GM12878 (cell line): Measurements from ENCODE around the gene ZNF407. TPM values are rescaled to one million over a fixed set of nuclear protein-coding genes. Genes with fewer than 3 reads are reported as not detected.

Source experiments
- ATAC-seq: fragments of 200-7000 bp; cut with Tn5 transposase; 3 replicates; pipeline ENCODE4 v1.9.1; 2020; ENCODE audit warnings: mild to moderate bottlenecking, moderate library complexity
- BruUV-seq: library from RNA; stranded (reverse); fragments of 400-500 nt; replicated peaks from 2 replicates; lab custom pipeline; 2021; lab: Mats Ljungman, UMichigan
- CTCF ChIA-PET: fragments of 300-600 bp; sonication (Branson Sonifier 250); formaldehyde crosslinking; extraction: SDS; loops from one replicate; lab custom pipeline; 2021; ENCODE audit warnings: inconsistent platforms; lab: Yijun Ruan, JAX
- POLR2A ChIA-PET: fragments of 350-600 bp; formaldehyde crosslinking; extraction: SDS; loops from one replicate; lab custom pipeline; 2021; ENCODE audit warnings: inconsistent platforms; lab: Charles Lee
- RAD21 ChIA-PET: fragments of 300-600 bp; sonication (Branson Sonifier 250); formaldehyde crosslinking; loops from one replicate; lab custom pipeline; 2023; ENCODE audit warnings: antibody characterized with exemption; ENCODE audit not compliant: unreplicated experiment; lab: Charles Lee
- SMC1A ChIA-PET: fragments of 300-600 bp; sonication (Branson Sonifier 250); formaldehyde crosslinking; loops from one replicate; lab custom pipeline; 2023; ENCODE audit not compliant: unreplicated experiment, uncharacterized antibody; lab: Charles Lee
- DNase-seq: peaks from one replicate; pipeline ENCODE4 v3.0.0-alpha.2; 2011; ENCODE audit warnings: low read depth, low spot score
- FAIRE-seq: peaks from 3 replicates; lab custom pipeline; 2011; peaks lifted over from hg19 to GRCh38; lab: Jason Lieb, UNC
- H2AFZ ChIP-seq: 2 replicates; pipeline ENCODE4 v1.6.0; 2011; ENCODE audit warnings: low read depth, low read length, control low read depth; ENCODE audit not compliant: control insufficient read depth
- H3K27ac ChIP-seq: 2 replicates; pipeline ENCODE4 v1.5.1; 2011; ENCODE audit warnings: control low read depth; ENCODE audit not compliant: control insufficient read depth, insufficient read depth
- H3K27me3 ChIP-seq, 2 experiments: replicated peaks in 1 of 2; 2 replicates each; pipeline versions ENCODE4 v1.6.0 to v1.6.1; 2011; ENCODE audit warnings: low read length in 1 of 2; ENCODE audit not compliant: control insufficient read depth in 2 of 2, insufficient read depth in 2 of 2
- H3K36me3 ChIP-seq, 2 experiments: 2 replicates each; pipeline ENCODE4 v1.5.1; 2011; ENCODE audit warnings: low read length in 1 of 2; ENCODE audit not compliant: control insufficient read depth in 2 of 2, insufficient read depth in 2 of 2
- H3K4me1 ChIP-seq: 2 replicates; pipeline ENCODE4 v1.6.1; 2011; ENCODE audit warnings: mild to moderate bottlenecking, low read length, moderate library complexity, mixed read lengths; ENCODE audit not compliant: control insufficient read depth, insufficient read depth
- H3K4me2 ChIP-seq: 2 replicates; pipeline ENCODE4 v1.6.0; 2011; ENCODE audit warnings: control low read depth; ENCODE audit not compliant: control insufficient read depth, insufficient read depth
- H3K4me3 ChIP-seq: fragments of 200-600 bp; sonication (generic); 2 replicates; pipeline ENCODE4 v1.5.1; 2016
- H3K79me2 ChIP-seq: 2 replicates; pipeline ENCODE4 v1.6.0; 2011; ENCODE audit warnings: low read length; ENCODE audit not compliant: control insufficient read depth, insufficient read depth
- H3K9ac ChIP-seq: 2 replicates; pipeline ENCODE4 v1.8.0; 2011; ENCODE audit warnings: low read length, control low read depth, mixed read lengths; ENCODE audit not compliant: control insufficient read depth, insufficient read depth
- H3K9me3 ChIP-seq: replicated peaks from 3 replicates; pipeline ENCODE4 v1.5.1; 2011; ENCODE audit warnings: mild to moderate bottlenecking, low read length; ENCODE audit not compliant: control insufficient read depth, insufficient read depth
- H4K20me1 ChIP-seq: 2 replicates; pipeline ENCODE4 v1.6.0; 2011; ENCODE audit not compliant: control insufficient read depth, insufficient read depth
- CREM ChIP-seq: IDR thresholded peaks from 2 replicates; pipeline ENCODE4 v1.6.1; 2014; ENCODE audit warnings: antibody characterized with exemption, low read depth
- HCFC1 ChIP-seq: fragments of 150-350 bp; IDR thresholded peaks from 2 replicates; pipeline ENCODE4 v1.6.1; 2014; ENCODE audit warnings: low read length
- JUNB ChIP-seq: IDR thresholded peaks from 2 replicates; pipeline ENCODE4 v1.6.1; 2016; ENCODE audit warnings: antibody characterized with exemption, mild to moderate bottlenecking
- NFIC ChIP-seq: IDR thresholded peaks from 2 replicates; pipeline ENCODE4 v1.6.1; 2012; ENCODE audit warnings: low read depth, mild to moderate bottlenecking, inconsistent platforms, low read length, moderate library complexity
- NFYB ChIP-seq: IDR thresholded peaks from 2 replicates; pipeline ENCODE4 v1.6.1; 2011; ENCODE audit warnings: low read depth, mild to moderate bottlenecking, low read length, improper control_type of control experiment, moderate library complexity; ENCODE audit not compliant: insufficient read depth
- NRF1 ChIP-seq: conservative IDR thresholded peaks from 2 replicates; pipeline ENCODE4 v1.6.1; 2011; ENCODE audit warnings: mild to moderate bottlenecking, low read depth, low read length, improper control_type of control experiment
- PAX5 ChIP-seq: IDR thresholded peaks from 2 replicates; pipeline ENCODE4 v1.6.1; 2011; ENCODE audit warnings: low read depth, low read length, borderline replicate concordance
- POU2F2 ChIP-seq: IDR thresholded peaks from 3 replicates; pipeline ENCODE4 v1.6.1; 2011; ENCODE audit warnings: low read depth, mild to moderate bottlenecking, low read length, borderline replicate concordance
- RCOR1 ChIP-seq: conservative IDR thresholded peaks from 2 replicates; pipeline ENCODE4 v1.6.1; 2012; ENCODE audit warnings: low read depth, low read length, improper control_type of control experiment
- TBL1XR1 ChIP-seq: IDR thresholded peaks from 2 replicates; pipeline ENCODE4 v1.6.1; 2012; ENCODE audit warnings: low read depth, low read length, improper control_type of control experiment
- TCF3 ChIP-seq: IDR thresholded peaks from 2 replicates; pipeline ENCODE4 v1.6.1; 2012; ENCODE audit warnings: low read depth, mild to moderate bottlenecking, low read length, borderline replicate concordance; ENCODE audit not compliant: insufficient read depth
- ZNF622 ChIP-seq: fragments of 450-650 bp; IDR thresholded peaks from 2 replicates; pipeline ENCODE4 v1.6.1; 2017; ENCODE audit warnings: mild to moderate bottlenecking, inconsistent platforms
- ZSCAN29 ChIP-seq: fragments of 450-650 bp; IDR thresholded peaks from 2 replicates; pipeline ENCODE4 v1.6.1; 2017; ENCODE audit warnings: mild to moderate bottlenecking, moderate library complexity
- WGBS: methylation state at CpG from one replicate; pipeline ENCODE4 v1.1.6; 2016; ENCODE audit warnings: low lambda C conversion rate; ENCODE audit not compliant: insufficient replicate concordance, insufficient coverage; ENCODE audit errors: missing lambda C conversion rate; 5-methylcytosine and 5-hydroxymethylcytosine counted together
- in situ Hi-C: fragments of 300-500 bp; cut with MboI; formaldehyde crosslinking; loops from 9 replicates; pipeline ENCODE4 v1.14.3; 2018; ENCODE audit warnings: mixed read lengths
- intact Hi-C: fragments of 100-400 bp; cut with micrococcal nuclease; formaldehyde crosslinking; loops from one replicate; pipeline ENCODE4 v1.14.2; 2022; ENCODE audit not compliant: unreplicated experiment
- polyA plus RNA-seq, 11 experiments: library from polyadenylated mRNA; depleted of rRNA in 4 of 11; unstranded in 6 of 11; stranded (reverse) in 5 of 11; fragments of >200 nt; fragmentation: Nextera tagmentation in 4 of 11; fragmentation: Illumina TruSeq in 1 of 11; extraction: Ambion mirVana in 4 of 11; extraction: Trizol in 1 of 11; gene quantifications; 1 replicate in 1 of 11; 2 replicates in 10 of 11; pipeline versions ENCODE4 v1.2.1 to v1.2.3, GENCODE V29; 2011 to 2016; ENCODE audit warnings: inconsistent platforms in 2 of 11, missing spikeins in 2 of 11, low read depth in 1 of 11
- total RNA-seq, 4 experiments: library from RNA; depleted of rRNA in 3 of 4; stranded (reverse); fragments of >200 nt in 3 of 4; fragmentation: Illumina TruSeq in 1 of 4; extraction: Trizol in 1 of 4; gene quantifications; 2 replicates each; pipeline versions ENCODE4 v1.2.1 to v1.2.3, GENCODE V29; 2013 to 2021
- TF ChIP-seq, protein P1 (sequence below): fragments of 450-650 bp; IDR thresholded peaks from 2 replicates; pipeline ENCODE4 v1.6.1; 2016; ENCODE audit warnings: mild to moderate bottlenecking

Gene ZNF407
- total and polyA plus RNA-seq, 10 of the 15 experiments (the other 5 are each of a cell fraction or from before 2014, with no cell fraction given), result 0.69 to 11.6 (median 5.3) TPM

DNA sequence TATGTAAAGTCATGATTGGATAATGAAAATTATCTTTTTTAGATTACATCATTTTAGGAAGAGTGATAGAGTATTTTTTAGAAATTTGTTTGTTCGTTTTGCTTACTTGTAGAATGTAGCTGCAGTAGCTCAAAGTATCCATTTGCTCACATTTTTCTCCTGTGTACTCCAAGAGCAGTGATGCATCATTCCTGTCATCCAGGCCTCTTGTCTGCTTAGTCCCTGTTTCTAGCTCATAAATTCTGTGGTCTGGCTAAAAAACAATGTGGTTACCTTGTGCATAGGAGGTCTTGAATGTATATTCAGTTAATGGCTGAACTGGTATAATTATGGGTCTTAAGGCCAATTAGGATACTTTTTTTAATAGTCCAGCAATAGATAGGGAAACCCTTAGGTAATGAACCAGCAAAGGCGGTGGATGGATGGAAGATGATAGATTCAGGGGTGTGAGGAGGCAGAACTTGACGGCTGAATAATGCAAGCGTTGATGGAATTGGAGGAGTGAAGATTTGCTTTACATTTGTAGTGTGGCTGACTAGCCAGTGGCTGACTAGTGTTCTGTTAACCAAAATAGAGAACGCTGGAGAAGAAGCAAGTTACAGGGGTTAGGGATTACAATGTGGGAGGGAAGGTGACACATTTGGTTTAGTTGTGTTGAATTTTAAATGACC lies 145.0 kb downstream of the ZNF407 start:
- H3K4me2 ChIP-seq, result no peak overlapping the region
- no peaks in the 10 kb centered on the region for H3K79me2 ChIP-seq
- no peaks in the 10 kb centered on the region for H4K20me1 ChIP-seq
- in situ Hi-C loops (no loop called here), intact Hi-C loops (no loop called here)
- H3K9ac ChIP-seq, result no peak overlapping the region
- ATAC-seq, result no peak
- H2AFZ ChIP-seq, result no peak overlapping the region
- TF ChIP-seq HCFC1 (no peak), RCOR1 (no peak), TCF3 (no peak), PAX5 (no peak)
- BruUV-seq, result no TSS peak
- 94% methylated on average over 5 of the region's 5 CpGs for WGBS
- H3K27me3 ChIP-seq, result no peaks in the 10 kb centered on the region
- no peaks in the 10 kb centered on the region for H3K9me3 ChIP-seq
- SMC1A ChIA-PET, result interaction anchor here (1.3 kb wide), 1 partner anchor 12 kb away, joined by 3 read pairs; no protein-coding TSS in a partner anchor
- H3K4me3 ChIP-seq, result no peak overlapping the region
- CTCF ChIA-PET, result no interaction called here
- no peak for DNase-seq
- FAIRE-seq, result no peak
- POLR2A ChIA-PET, result no interaction called here
- H3K4me1 ChIP-seq, result no peaks in the 10 kb centered on the region
- H3K27ac ChIP-seq, result no peak overlapping the region
- RAD21 ChIA-PET, result no interaction called here
- H3K36me3 ChIP-seq, result 0 out of 4 replicates have a peak, but pooled peaks cover 0 to 2% of the 10 kb centered on the region in 2 experiments

DNA sequence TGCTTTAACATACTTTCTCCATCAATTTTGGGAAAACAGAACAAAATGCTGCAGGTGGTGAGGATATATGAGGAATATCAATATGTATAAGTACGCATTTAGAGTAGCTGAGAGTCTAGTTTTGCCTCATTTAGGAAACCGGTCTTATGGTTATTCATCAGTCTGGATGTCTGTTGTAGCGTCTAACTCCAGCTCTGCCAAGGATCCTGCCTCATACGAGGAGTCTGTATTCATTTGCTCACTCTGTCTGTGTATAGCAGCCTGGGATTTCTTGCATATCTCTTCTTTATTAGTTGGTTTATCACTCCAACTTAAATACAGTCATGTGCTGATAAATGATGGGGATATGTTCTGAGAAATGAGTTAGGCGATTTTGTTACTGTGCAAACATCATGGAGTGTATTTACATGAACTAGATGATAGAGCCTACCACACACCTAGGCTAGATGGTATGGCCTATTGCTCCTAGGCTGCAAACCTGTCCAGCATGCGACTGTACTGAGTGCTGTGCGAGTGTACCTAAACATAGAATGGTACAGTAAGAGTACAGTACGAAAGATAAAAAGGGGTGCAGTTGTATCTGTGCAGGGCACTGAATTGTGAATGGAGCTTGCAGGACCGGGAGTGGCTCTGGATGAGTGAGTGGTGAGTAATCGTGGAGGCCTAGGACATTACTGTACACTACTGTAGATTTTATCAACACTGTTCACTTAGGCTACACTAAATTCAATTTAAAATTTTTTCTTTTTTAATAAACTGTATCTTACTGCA lies 148.1 kb downstream of the ZNF407 start:
- H3K4me1 ChIP-seq, result no peaks in the 10 kb centered on the region
- no peaks in the 10 kb centered on the region for H3K9me3 ChIP-seq
- in situ Hi-C loops (no loop called here), intact Hi-C loops (no loop called here)
- ChIA-PET CTCF (no interaction called here), SMC1A (interaction anchor here (1.2 to 1.9 kb wide), 2 partner anchors 9 to 596 kb away, joined by 3 to 5 read pairs; no protein-coding TSS in a partner anchor), POLR2A (interaction anchor here (1.0 kb wide), 2 partner anchors 20 to 26 kb away, joined by 3 to 4 read pairs; no protein-coding TSS in a partner anchor), RAD21 (interaction anchor here (1.0 kb wide), 1 partner anchor 50 kb away, joined by 3 read pairs; no protein-coding TSS in a partner anchor)
- no peaks in the 10 kb centered on the region for H3K27me3 ChIP-seq
- 0 out of 4 replicates have a peak, but pooled peaks cover 0 to 2% of the 10 kb centered on the region in 2 experiments for H3K36me3 ChIP-seq
- H3K79me2 ChIP-seq, result no peaks in the 10 kb centered on the region
- no peaks in the 10 kb centered on the region for H4K20me1 ChIP-seq
- 93% methylated on average over 10 of the region's 10 CpGs for WGBS
- no peak overlapping the region for H3K4me2 ChIP-seq
- H2AFZ ChIP-seq, result no peak overlapping the region
- no peak for DNase-seq
- no peak overlapping the region for H3K9ac ChIP-seq
- no TSS peak for BruUV-seq
- ATAC-seq, result no peak
- no peak overlapping the region for H3K27ac ChIP-seq
- FAIRE-seq, result no peak
- H3K4me3 ChIP-seq, result no peak overlapping the region
- TF ChIP-seq NFIC (no peak), NRF1 (no peak), JUNB (no peak), ZNF622 (no peak), ZSCAN29 (no peak), CREM (no peak), NFYB (no peak), POU2F2 (no peak), TBL1XR1 (no peak)
- TF ChIP-seq, protein P1, sequence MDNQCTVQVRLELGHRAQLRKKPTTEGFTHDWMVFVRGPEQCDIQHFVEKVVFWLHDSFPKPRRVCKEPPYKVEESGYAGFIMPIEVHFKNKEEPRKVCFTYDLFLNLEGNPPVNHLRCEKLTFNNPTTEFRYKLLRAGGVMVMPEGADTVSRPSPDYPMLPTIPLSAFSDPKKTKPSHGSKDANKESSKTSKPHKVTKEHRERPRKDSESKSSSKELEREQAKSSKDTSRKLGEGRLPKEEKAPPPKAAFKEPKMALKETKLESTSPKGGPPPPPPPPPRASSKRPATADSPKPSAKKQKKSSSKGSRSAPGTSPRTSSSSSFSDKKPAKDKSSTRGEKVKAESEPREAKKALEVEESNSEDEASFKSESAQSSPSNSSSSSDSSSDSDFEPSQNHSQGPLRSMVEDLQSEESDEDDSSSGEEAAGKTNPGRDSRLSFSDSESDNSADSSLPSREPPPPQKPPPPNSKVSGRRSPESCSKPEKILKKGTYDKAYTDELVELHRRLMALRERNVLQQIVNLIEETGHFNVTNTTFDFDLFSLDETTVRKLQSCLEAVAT, result no peak
